ENCODE data around the gene LLGL1. TPM values are rescaled to one million over a fixed set of nuclear protein-coding genes. Genes with fewer than 3 reads are reported as not detected.
A peak's percentile ranks its signal among the peaks of the same experiment; 100 is the strongest.

Gene LLGL1
- total RNA-seq, 2 experiments from 2014 or later: 23.8 to 24.8 TPM

DNA sequence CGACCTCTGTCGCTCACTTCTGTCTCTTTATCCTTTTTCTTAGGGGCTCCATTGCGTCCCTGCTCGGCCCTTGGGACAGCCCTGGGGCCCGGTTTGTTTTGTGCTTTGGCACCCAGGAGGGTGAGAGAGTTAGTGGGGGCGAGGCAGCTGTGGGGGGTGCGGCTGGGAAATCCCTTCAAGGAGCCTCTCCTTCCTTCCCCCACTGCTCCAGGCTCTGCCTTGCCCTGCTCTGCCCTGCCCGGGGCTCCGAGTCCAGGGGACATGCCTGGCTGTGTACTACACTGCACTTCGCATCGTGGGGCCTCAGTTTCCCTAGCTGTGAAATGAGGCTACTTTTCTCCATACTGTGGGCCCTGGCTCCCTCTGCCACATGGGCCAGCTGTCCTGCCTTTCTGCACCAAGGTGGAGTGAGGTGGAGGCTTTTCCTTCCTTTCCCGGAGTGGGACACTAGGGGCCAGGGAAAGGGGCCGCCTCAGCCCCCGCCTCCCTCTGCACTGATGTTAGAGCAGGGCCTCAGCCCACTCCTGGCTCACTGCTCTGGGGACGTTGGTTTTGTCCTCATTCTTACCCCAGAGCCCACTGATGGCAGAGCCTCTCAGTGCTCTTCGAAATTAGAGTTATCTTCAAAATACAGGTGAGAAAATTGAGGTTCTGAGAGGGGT, 980 bp downstream of the LLGL1 start:
- CTCF ChIA-PET: interaction anchor here (1.4 to 1.5 kb wide), 2 partner anchors 8 to 21 kb away, joined by 3 to 5 read pairs; no protein-coding TSS in a partner anchor
- ATAC-seq (no peak), DNase-seq (no peak)
- Mint-ChIP-seq H3K27ac (peak overlapping the region; percentile 87), H3K4me3 (peak overlapping the region; percentile 95), H3K9me3 (ENCODE audit: low read depth) (no peaks in the 10 kb centered on the region), H3K36me3 (peaks cover 2% of the 10 kb centered on the region), H3K27me3 (no peaks in the 10 kb centered on the region), H3K4me1 (peaks cover 20% of the 10 kb centered on the region)

DNA sequence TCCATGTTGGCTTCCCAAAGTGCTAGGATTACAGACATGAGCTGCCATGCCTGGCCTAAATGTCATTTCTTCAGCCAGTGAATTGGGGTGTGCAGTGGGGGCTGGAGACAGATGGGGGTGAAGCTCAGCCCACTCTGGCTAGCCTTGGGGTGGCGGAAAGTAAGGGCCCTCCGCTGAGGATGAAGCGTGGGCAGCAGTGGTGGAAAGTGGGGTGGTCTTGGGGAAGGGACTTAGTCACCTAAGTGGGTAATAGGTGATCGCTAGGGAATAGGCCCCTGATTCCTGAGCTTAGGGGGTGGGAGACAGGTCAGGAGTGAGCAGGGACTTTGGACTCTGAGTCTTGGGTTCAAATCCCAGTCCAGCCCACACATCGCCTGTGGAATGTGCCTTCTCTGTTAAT, 2.2 kb downstream of the LLGL1 start:
- Mint-ChIP-seq H3K36me3 (peaks cover 2% of the 10 kb centered on the region), H3K9me3 (ENCODE audit: low read depth) (no peaks in the 10 kb centered on the region), H3K27ac (no peak overlapping the region)

DNA sequence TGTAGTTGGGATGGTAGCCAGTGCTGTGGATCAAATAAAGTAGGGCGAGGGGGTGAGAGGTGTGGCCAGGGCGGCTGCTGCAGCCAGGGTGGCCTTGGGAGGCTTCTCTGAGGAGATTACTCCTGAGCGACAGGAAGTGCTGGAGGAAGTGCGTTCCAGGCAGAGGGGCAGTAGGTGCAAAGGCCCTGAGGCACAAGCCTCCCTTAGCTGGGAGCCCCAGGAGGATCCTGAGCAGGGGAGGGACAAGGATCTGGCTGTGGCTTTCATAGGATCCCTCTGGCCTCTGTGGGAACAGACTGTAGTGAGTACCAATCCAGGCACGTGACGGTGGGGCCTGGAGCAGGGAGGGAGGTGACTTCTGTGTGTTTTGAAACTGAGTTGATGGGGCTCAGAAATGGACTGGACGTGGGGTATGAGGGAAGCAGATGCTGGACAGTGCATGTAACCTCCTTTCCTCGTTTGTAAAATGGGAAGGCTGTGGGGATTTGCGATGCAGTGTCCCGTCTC, 2.8 kb downstream of the LLGL1 start:
- ATAC-seq (no peak), DNase-seq (no peak)
- CTCF ChIA-PET: no interaction called here
- no peak overlapping the region for H3K27ac Mint-ChIP-seq
- H3K36me3 Mint-ChIP-seq: peaks cover 2% of the 10 kb centered on the region
- H3K9me3 Mint-ChIP-seq (ENCODE audit: low read depth): no peaks in the 10 kb centered on the region
- H3K4me1 Mint-ChIP-seq: peaks cover 19% of the 10 kb centered on the region
- H3K4me3 Mint-ChIP-seq: no peak overlapping the region
- H3K27me3 Mint-ChIP-seq: no peaks in the 10 kb centered on the region

More for the DNA sequence above, 2.2 kb downstream of the LLGL1 start:
- CTCF ChIA-PET: interaction anchor here (1.4 to 1.5 kb wide), 2 partner anchors 10 to 20 kb away, joined by 3 to 5 read pairs; no protein-coding TSS in a partner anchor
- peaks cover 19% of the 10 kb centered on the region for H3K4me1 Mint-ChIP-seq
- no peak overlapping the region for H3K4me3 Mint-ChIP-seq
- H3K27me3 Mint-ChIP-seq: no peaks in the 10 kb centered on the region
- ATAC-seq: no peak
- DNase-seq: no peak

DNA sequence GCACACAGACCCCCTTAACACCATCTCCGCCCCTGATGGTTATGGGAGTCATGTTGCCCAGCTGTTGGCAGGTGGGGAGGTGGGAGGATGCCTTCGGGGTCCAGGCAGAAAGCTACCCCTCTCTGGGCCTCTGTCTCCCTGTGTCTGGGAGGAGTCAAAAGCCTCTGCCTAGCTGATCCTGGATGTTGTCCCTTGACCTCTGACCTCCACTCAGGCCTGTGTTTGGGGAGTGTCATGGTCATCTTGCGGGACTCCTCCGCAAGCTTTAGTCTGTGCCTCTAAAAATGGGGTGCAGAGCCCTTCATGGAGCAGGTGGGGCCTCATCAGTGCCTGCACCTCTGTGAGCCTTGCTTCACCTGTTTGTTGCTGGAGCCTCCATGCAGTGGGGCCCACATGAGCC, 3.8 kb downstream of the LLGL1 start:
- DNase-seq (no peak), ATAC-seq (no peak)
- no peaks in the 10 kb centered on the region for H3K27me3 Mint-ChIP-seq
- H3K4me3 Mint-ChIP-seq: no peak overlapping the region
- CTCF ChIA-PET: no interaction called here
- peaks cover 2% of the 10 kb centered on the region for H3K36me3 Mint-ChIP-seq
- no peak overlapping the region for H3K27ac Mint-ChIP-seq
- H3K4me1 Mint-ChIP-seq: peaks cover 19% of the 10 kb centered on the region
- H3K9me3 Mint-ChIP-seq (ENCODE audit: low read depth): no peaks in the 10 kb centered on the region

DNA sequence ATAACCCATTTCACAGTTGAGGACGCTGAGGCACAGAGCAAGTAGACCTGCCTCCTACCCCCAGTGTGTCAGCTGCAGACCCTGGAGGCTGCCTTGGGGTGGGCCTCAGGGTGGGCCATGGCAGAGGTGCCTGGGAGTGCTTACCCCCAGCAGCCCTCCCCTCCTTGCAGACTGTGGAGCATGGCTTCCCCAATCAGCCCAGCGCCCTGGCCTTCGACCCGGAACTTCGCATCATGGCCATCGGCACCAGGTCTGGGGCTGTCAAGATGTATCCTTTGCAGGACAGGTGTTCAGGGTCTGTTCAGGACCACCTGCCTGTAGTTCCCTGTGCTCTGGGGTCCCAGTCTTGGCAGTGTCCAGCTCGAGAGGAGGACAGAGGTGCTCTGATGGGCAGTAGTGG, 4.3 kb downstream of the LLGL1 start:
- H3K36me3 Mint-ChIP-seq: peaks cover 2% of the 10 kb centered on the region
- H3K9me3 Mint-ChIP-seq (ENCODE audit: low read depth): no peaks in the 10 kb centered on the region
- H3K4me1 Mint-ChIP-seq: peaks cover 19% of the 10 kb centered on the region
- no peak overlapping the region for H3K4me3 Mint-ChIP-seq
- CTCF ChIA-PET: no interaction called here
- DNase-seq (no peak), ATAC-seq (no peak)
- no peaks in the 10 kb centered on the region for H3K27me3 Mint-ChIP-seq
- no peak overlapping the region for H3K27ac Mint-ChIP-seq

DNA sequence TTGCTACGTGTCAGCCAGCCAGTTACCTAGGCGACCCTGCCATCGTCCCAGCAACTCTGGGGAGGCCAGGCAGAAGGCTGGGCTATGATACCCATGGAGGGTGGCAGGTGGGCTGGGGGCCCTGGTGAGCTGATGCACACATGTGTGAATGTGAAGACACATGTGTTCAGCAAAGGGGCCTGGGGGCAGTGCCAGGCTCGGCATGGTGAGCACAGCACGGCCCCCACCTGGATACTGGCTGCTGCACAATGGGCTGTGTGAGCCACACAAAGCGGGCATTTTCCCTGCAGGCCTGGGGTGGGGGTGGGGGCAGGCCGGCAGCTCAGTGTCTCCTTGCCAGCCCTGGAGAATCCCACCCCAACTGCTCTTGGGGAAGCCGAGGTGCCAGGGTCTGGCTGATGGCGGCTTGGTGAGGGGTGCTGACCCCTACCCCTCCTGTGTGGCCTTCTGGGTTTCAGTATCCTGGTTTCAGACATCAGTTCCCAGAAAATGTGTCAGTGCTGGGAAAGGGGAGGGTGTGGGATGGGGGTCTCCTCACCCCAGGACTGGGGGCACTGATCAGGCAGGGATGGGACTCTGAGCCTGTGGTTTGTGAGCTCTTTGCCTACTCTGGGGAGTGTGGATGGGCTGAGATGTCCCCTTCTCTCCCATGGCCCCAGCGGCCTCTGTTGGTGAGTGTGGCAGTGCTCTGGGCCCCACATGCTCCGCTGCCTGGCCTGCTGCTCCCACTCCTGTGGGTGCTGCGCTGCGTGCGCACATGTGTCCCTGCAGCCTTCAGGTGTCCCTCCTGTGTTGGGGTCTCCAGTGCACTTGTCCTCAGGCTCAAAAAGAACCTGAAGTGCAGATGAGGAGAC, 5.1 kb downstream of the LLGL1 start:
- no peak overlapping the region for H3K4me3 Mint-ChIP-seq
- DNase-seq (no peak), ATAC-seq (no peak)
- H3K27ac Mint-ChIP-seq: no peak overlapping the region
- peaks cover 18% of the 10 kb centered on the region for H3K4me1 Mint-ChIP-seq
- H3K36me3 Mint-ChIP-seq: peaks cover 2% of the 10 kb centered on the region
- no peaks in the 10 kb centered on the region for H3K9me3 Mint-ChIP-seq (ENCODE audit: low read depth)
- H3K27me3 Mint-ChIP-seq: no peaks in the 10 kb centered on the region
- CTCF ChIA-PET: no interaction called here

DNA sequence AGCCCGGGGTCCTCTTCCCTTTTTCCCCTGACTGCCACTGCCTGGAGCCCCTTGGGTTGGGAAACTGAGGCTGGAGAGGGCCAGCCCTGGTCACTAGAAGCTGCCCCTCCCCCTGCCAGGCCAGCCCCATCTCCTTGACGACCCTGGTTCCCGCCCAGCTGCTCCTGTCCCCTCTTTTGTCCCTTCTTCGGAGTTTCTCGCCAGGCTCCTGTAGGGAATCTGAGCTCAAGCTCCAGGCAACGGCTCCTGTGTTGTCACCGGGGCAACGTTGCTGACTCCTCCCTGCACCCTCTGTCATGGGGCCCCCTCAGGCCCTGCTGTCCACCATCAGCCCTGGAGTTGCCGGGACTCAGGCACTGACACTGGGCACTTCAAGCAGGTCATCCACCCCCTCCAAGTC, 5.7 kb downstream of the LLGL1 start:
- no peaks in the 10 kb centered on the region for H3K9me3 Mint-ChIP-seq (ENCODE audit: low read depth)
- CTCF ChIA-PET: no interaction called here
- no peak overlapping the region for H3K27ac Mint-ChIP-seq
- H3K4me3 Mint-ChIP-seq: no peak overlapping the region
- H3K36me3 Mint-ChIP-seq: no peaks in the 10 kb centered on the region
- peaks cover 15% of the 10 kb centered on the region for H3K4me1 Mint-ChIP-seq
- H3K27me3 Mint-ChIP-seq: no peaks in the 10 kb centered on the region
- DNase-seq (no peak), ATAC-seq (no peak)

DNA sequence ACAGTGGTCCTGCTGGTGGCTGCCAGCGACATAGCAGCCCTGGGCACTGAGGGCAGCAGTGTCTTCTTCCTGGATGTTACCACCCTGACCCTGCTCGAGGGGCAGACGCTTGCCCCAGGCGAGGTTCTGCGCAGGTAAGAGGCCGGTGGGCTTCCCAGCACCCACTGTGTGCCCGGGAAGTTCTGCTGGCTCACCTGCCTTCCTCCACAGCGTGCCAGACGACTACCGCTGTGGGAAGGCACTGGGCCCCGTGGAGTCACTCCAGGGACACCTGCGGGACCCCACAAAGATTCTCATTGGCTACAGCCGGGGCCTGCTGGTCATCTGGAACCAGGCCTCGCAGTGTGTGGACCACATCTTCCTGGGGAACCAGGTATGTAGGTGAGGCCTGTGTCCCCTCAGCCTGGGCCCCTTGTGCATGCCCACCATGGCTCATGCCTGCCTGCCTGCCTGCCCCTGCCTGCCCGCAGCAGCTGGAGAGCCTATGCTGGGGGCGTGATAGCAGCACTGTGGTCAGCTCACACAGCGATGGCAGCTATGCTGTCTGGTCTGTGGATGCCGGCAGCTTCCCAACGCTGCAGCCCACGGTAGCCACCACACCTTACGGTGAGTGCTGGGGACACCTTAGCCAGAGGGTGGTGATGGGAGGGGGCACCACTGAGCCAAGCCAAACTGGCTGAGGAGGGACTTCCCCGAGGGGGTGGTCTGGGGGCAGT, 8.5 kb downstream of the LLGL1 start:
- no peak for DNase-seq

DNA sequence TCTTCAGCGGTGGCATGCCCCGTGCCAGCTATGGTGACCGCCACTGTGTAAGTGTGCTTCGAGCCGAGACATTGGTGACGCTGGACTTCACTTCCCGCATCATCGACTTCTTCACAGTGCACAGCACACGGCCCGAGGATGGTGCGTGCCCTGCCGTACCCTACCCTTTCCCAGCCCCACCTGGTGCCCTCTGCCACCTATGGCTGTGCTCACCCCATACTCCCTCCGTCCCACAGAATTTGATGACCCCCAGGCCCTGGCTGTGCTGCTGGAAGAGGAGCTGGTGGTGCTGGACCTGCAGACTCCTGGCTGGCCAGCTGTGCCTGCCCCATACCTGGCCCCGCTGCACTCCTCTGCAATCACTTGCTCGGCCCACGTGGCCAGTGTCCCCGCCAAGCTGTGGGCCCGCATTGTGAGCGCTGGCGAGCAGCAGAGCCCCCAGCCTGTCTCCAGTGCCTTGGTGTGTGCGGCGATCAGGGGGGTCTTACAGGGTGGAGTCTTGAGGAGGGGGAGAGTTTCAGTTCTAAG, 9.5 kb downstream of the LLGL1 start:
- Mint-ChIP-seq H3K4me3 (no peak overlapping the region), H3K36me3 (no peaks in the 10 kb centered on the region), H3K27me3 (no peaks in the 10 kb centered on the region), H3K9me3 (ENCODE audit: low read depth) (no peaks in the 10 kb centered on the region), H3K27ac (no peak overlapping the region), H3K4me1 (peaks cover 2% of the 10 kb centered on the region)
- ATAC-seq (no peak), DNase-seq (no peak)
- CTCF ChIA-PET: no interaction called here

More for the DNA sequence above, 8.5 kb downstream of the LLGL1 start:
- no peak overlapping the region for H3K4me3 Mint-ChIP-seq
- CTCF ChIA-PET: no interaction called here
- no peak overlapping the region for H3K27ac Mint-ChIP-seq
- H3K9me3 Mint-ChIP-seq (ENCODE audit: low read depth): no peaks in the 10 kb centered on the region
- no peaks in the 10 kb centered on the region for H3K27me3 Mint-ChIP-seq
- H3K4me1 Mint-ChIP-seq: peaks cover 2% of the 10 kb centered on the region
- no peaks in the 10 kb centered on the region for H3K36me3 Mint-ChIP-seq
- ATAC-seq: no peak

DNA sequence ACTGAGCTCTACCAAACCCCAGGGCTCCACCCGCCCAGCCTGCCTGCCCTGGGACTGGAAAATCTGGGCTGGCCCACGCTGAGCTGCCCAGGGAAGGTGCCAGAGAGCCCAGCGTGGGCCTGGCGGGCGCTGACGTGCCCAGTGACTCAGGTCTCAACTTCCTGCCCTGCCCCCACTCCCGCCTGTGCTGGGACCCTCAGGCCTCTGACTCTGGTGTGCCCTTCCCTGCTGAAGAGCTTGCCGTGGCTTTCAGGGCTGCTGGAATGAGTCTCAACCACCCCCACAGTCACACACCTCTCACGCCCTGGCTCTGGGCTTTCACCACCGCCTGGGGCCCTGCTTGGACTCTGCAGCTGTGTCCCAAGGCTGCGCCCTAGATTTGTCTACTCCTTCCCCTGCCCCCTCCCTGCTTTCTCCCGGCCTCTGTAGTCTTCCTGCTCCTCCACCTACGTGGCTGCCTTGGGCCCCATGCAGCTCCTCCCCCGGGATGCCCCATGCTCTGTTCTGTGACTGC, 10.4 kb downstream of the LLGL1 start:
- CTCF ChIA-PET: no interaction called here
- Mint-ChIP-seq H3K27me3 (no peaks in the 10 kb centered on the region), H3K27ac (no peak overlapping the region), H3K4me3 (no peak overlapping the region), H3K9me3 (ENCODE audit: low read depth) (no peaks in the 10 kb centered on the region), H3K4me1 (peaks cover 2% of the 10 kb centered on the region), H3K36me3 (no peaks in the 10 kb centered on the region)
- ATAC-seq (peak; percentile 24), DNase-seq (no peak)

DNA sequence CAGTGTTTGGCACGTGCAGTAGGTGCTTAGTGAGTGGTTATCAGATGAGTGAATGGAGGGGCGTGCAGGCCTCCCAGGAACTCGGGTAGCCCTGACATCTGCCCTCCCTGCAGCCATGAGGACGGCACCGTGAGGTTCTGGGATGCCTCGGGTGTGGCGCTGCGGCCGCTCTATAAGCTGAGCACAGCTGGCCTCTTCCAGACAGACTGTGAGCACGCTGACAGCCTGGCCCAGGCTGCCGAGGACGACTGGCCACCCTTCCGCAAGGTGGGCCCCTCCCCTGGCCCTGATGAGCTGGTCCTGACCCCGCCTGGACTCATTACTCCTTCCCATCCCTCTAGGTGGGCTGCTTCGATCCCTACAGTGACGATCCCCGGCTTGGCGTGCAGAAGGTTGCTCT, 11.1 kb downstream of the LLGL1 start:
- H3K9me3 Mint-ChIP-seq (ENCODE audit: low read depth): no peaks in the 10 kb centered on the region
- peaks cover 2% of the 10 kb centered on the region for H3K4me1 Mint-ChIP-seq
- CTCF ChIA-PET: no interaction called here
- H3K27ac Mint-ChIP-seq: no peak overlapping the region
- H3K36me3 Mint-ChIP-seq: no peaks in the 10 kb centered on the region
- no peaks in the 10 kb centered on the region for H3K27me3 Mint-ChIP-seq
- ATAC-seq (no peak), DNase-seq (no peak)
- no peak overlapping the region for H3K4me3 Mint-ChIP-seq

DNA sequence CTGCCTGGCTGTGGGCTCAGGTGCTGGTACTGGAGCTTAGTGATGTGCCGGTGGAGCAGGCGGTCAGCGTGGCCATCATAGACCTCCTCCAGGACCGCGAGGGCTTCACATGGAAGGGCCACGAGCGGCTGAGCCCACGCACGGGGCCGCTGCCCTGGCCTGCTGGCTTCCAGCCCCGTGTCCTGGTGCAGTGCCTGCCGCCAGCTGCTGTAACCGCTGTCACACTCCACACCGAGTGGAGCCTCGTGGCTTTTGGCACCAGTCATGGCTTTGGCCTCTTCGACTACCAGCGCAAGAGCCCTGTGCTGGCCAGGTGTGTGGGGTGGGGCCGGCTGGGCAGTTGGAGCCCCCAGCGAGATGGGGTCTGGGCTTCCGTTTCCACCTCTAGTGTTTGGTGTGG, 12.0 kb downstream of the LLGL1 start:
- Mint-ChIP-seq H3K9me3 (ENCODE audit: low read depth) (no peaks in the 10 kb centered on the region), H3K27ac (no peak overlapping the region), H3K4me3 (no peak overlapping the region), H3K27me3 (no peaks in the 10 kb centered on the region), H3K36me3 (no peaks in the 10 kb centered on the region), H3K4me1 (peaks cover 2% of the 10 kb centered on the region)
- CTCF ChIA-PET: no interaction called here
- DNase-seq (no peak), ATAC-seq (no peak)

DNA sequence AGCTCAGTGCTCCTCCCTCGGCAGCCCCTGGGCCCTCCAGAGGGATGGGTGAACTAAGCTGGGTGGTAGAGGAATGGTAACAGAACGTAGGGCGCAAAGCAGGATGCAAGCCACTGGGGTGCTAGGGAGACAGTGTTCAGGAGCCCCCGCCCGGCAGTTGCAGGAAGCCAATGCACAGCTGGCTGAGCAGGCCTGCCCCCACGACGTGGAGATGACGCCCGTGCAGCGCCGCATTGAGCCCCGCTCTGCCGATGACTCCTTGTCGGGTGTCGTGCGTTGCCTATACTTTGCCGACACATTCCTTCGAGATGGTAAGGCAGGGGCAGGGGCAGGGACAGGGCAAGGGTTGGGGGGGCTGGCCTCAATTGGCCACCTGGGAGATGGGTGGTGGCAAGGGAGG, 12.9 kb downstream of the LLGL1 start:
- DNase-seq (no peak), ATAC-seq (no peak)
- Mint-ChIP-seq H3K9me3 (ENCODE audit: low read depth) (no peaks in the 10 kb centered on the region), H3K4me3 (no peak overlapping the region), H3K4me1 (peaks cover 2% of the 10 kb centered on the region), H3K27ac (no peak overlapping the region), H3K27me3 (no peaks in the 10 kb centered on the region), H3K36me3 (no peaks in the 10 kb centered on the region)
- CTCF ChIA-PET: no interaction called here
